Gastroesophageal sphincter (tissue), 4 donors: Measurements from ENCODE around the gene TM9SF3. TPM values are rescaled to one million over a fixed set of nuclear protein-coding genes. Genes with fewer than 3 reads are reported as not detected.

Experiments used
- ATAC-seq: fragments of 150-250 bp; one replicate; pipeline ENCODE4 v1.9.1; 2016; ENCODE audit warnings: mild to moderate bottlenecking, moderate library complexity
- H3K27ac ChIP-seq, 4 donors: fragments of 200-600 bp; sonication (generic) in 3 of 4; 1 replicate in 3 of 4; 2 replicates in 1 of 4; pipeline ENCODE4 v1.5.1; 2016 to 2019
- H3K27me3 ChIP-seq: fragments of 200-600 bp; sonication (generic); one replicate; pipeline ENCODE4 v1.5.1; 2019
- H3K36me3 ChIP-seq, 2 donors: fragments of 200-600 bp; sonication (generic); one replicate each; pipeline ENCODE4 v1.5.1; 2019; ENCODE audit warnings: control low read depth in 1 of 2
- H3K4me1 ChIP-seq, 3 donors: fragments of 200-600 bp; sonication (generic); 1 replicate in 2 of 3; 2 replicates in 1 of 3; pipeline ENCODE4 v1.5.1; 2016 to 2019; ENCODE audit warnings: control low read depth in 2 of 3
- H3K4me3 ChIP-seq, 2 donors: fragments of 200-600 bp; sonication (generic); one replicate each; pipeline ENCODE4 v1.5.1; 2019; ENCODE audit warnings: mild to moderate bottlenecking in 1 of 2, moderate library complexity in 1 of 2
- H3K9me3 ChIP-seq, 3 donors: fragments of 200-600 bp; sonication (generic); one replicate each; pipeline ENCODE4 v1.5.1; 2017 to 2019; ENCODE audit warnings: control low read depth in 2 of 3
- CTCF ChIP-seq, 4 experiments: fragments of 200-600 bp in 2 of 4; fragments of 450-650 bp in 2 of 4; sonication (generic) in 1 of 4; IDR thresholded peaks; one replicate each; pipeline ENCODE4 v1.5.1; 2017 to 2019; ENCODE audit warnings: antibody characterized with exemption in 4 of 4, mild to moderate bottlenecking in 2 of 4, moderate library complexity in 2 of 4
- EP300 ChIP-seq: sonication (generic); formaldehyde crosslinking; IDR thresholded peaks from one replicate; pipeline ENCODE4 v1.6.1; 2017; ENCODE audit warnings: antibody characterized with exemption, mild to moderate bottlenecking
- POLR2A ChIP-seq, 2 donors: fragments of 450-650 bp; IDR thresholded peaks; one replicate each; pipeline ENCODE4 v1.6.1; 2017; ENCODE audit warnings: antibody characterized with exemption in 2 of 2, mild to moderate bottlenecking in 2 of 2, moderate library complexity in 1 of 2
- POLR2AphosphoS5 ChIP-seq: sonication (generic); formaldehyde crosslinking; IDR thresholded peaks from one replicate; pipeline ENCODE4 v1.6.1; 2017; ENCODE audit warnings: antibody characterized with exemption
- WGBS, 2 donors: methylation state at CpG; one replicate each; pipeline ENCODE4 v1.1.5; 2018; ENCODE audit warnings: low coverage in 1 of 2; 5-methylcytosine and 5-hydroxymethylcytosine counted together
- total RNA-seq, 4 donors: library from RNA; depleted of rRNA; stranded (reverse); fragments of >200 nt; gene quantifications; one replicate each; pipeline ENCODE4 v1.1.0, GENCODE V29; 2016

The TM9SF3 gene
- total RNA-seq, 4 donors from 2014 or later, result 88.6 to 121 (median 114) TPM

- no peak overlapping the region for H3K27ac ChIP-seq
- no peaks in the 10 kb centered on the region for H3K36me3 ChIP-seq
- H3K4me1 ChIP-seq, result no peaks in the 10 kb centered on the region
- TF ChIP-seq EP300 (no peak), POLR2A (IDR thresholded peaks at IDR 0.05) (no peak), CTCF (IDR thresholded peaks at IDR 0.05) (no peak), POLR2AphosphoS5 (no peak)
- ATAC-seq, result no peak
- H3K27me3 ChIP-seq, result peaks cover 18% of the 10 kb centered on the region
- 77% methylated on average over 5 of the region's 6 CpGs; no CpG with 5 or more reads in 1 of the 2 donors for WGBS, 2 donors
- H3K4me3 ChIP-seq, result no peak overlapping the region
- no peaks in the 10 kb centered on the region for H3K9me3 ChIP-seq
Measured at GRCh38 chr10:96610817-96611216, 24.0 kb upstream of the TM9SF3 start.

GRCh38 chr10:96609510-96609909 is 22.7 kb upstream of the TM9SF3 start:
- WGBS, 2 donors, result 96% methylated on average over 3 of the region's 7 CpGs; no CpG with 5 or more reads in 1 of the 2 donors
- Histone ChIP-seq H3K27me3 (peaks cover 18% of the 10 kb centered on the region), H3K27ac (no peak overlapping the region), H3K4me1 (no peaks in the 10 kb centered on the region), H3K4me3 (no peak overlapping the region), H3K36me3 (no peaks in the 10 kb centered on the region), H3K9me3 (no peaks in the 10 kb centered on the region)
- no peak for ATAC-seq
- TF ChIP-seq POLR2AphosphoS5 (no peak), CTCF (IDR thresholded peaks at IDR 0.05) (no peak), POLR2A (IDR thresholded peaks at IDR 0.05) (no peak)

- Histone ChIP-seq H3K9me3 (no peaks in the 10 kb centered on the region), H3K27ac (no peak overlapping the region), H3K4me3 (no peak overlapping the region), H3K27me3 (peaks cover 18% of the 10 kb centered on the region), H3K4me1 (no peaks in the 10 kb centered on the region), H3K36me3 (no peaks in the 10 kb centered on the region)
- no peak for ATAC-seq
- 63 to 65% methylated on average over 3 to 5 of the region's 5 CpGs for WGBS, 2 donors
- no peak for TF ChIP-seq EP300
- TF ChIP-seq POLR2A (IDR thresholded peaks at IDR 0.05), result no peak
- no peak for TF ChIP-seq CTCF (IDR thresholded peaks at IDR 0.05)
- no peak for TF ChIP-seq POLR2AphosphoS5
Measured at GRCh38 chr10:96608805-96609204, 22.0 kb upstream of the TM9SF3 start.

GRCh38 chr10:96608262-96608661 is 21.4 kb upstream of the TM9SF3 start:
- no peak overlapping the region for H3K27ac ChIP-seq
- no peak for ATAC-seq
- 83 to 86% methylated on average over 1 to 3 of the region's 3 CpGs for WGBS, 2 donors

More at GRCh38 chr10:96608262-96608661, 21.4 kb upstream of the TM9SF3 start:
- H3K27me3 ChIP-seq, result peaks cover 18% of the 10 kb centered on the region
- H3K4me1 ChIP-seq, result no peaks in the 10 kb centered on the region
- no peaks in the 10 kb centered on the region for H3K36me3 ChIP-seq
- no peak overlapping the region for H3K4me3 ChIP-seq
- TF ChIP-seq EP300, result no peak
- TF ChIP-seq CTCF (IDR thresholded peaks at IDR 0.05), result no peak
- no peak for TF ChIP-seq POLR2AphosphoS5
- TF ChIP-seq POLR2A (IDR thresholded peaks at IDR 0.05), result no peak
- H3K9me3 ChIP-seq, result no peaks in the 10 kb centered on the region
